Measurements from ENCODE around the gene UPK3BL1.
"Not testable (repeated sequence)": the region's sequence is repeated elsewhere in the genome, so short reads cannot be mapped to it uniquely, and the experiment has no call there.

The UPK3BL1 gene, protein sequence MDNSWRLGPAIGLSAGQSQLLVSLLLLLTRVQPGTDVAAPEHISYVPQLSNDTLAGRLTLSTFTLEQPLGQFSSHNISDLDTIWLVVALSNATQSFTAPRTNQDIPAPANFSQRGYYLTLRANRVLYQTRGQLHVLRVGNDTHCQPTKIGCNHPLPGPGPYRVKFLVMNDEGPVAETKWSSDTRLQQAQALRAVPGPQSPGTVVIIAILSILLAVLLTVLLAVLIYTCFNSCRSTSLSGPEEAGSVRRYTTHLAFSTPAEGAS

DNA sequence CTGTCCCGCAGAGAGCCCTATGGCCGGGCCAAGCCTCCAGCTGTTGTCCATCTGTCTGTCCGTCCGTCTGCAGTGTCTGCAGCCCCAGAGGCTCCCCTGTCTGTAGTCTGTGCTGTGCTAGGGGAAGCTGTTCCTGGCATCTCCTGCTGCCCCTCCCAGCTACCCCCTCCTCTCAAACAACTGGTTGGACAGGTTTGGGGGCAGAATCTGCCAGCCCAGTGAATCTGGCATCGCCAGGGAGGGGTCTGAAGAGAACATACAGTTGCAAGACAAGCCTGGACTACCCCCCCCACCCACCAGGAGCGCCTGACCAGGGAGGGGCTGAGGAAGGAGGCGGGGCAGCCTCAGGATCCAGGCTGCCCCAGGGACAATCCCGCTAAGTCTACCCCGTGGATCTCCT, at the start of gene UPK3BL1:
TSS of gene UPK3BL1 (minus strand) at position 101 of the 400 bp plus-strand sequence. CDS start at position 51, 50 bp downstream.
- DNase-seq = not testable (repeated sequence)

DNA sequence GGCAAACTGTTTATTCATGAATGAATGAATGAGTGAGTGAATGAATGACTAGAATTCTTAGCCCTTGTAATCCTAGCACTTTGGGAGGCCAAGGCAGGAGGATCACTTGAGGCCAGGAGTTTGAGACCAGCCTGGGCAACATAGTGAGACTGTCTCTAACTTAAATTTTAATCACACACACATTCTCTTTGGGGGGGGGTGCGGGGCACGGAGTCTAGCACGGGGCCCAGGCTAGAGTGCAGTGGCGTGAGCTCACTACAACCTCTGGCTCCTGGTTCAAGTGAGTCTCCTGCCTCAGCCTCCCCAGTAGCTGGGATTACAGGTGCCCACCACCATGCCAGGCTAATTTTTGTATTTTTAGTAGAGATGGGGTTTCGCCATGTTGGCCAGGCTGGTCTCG, 48.0 kb upstream of the UPK3BL1 start:
- not testable (repeated sequence) for DNase-seq

DNA sequence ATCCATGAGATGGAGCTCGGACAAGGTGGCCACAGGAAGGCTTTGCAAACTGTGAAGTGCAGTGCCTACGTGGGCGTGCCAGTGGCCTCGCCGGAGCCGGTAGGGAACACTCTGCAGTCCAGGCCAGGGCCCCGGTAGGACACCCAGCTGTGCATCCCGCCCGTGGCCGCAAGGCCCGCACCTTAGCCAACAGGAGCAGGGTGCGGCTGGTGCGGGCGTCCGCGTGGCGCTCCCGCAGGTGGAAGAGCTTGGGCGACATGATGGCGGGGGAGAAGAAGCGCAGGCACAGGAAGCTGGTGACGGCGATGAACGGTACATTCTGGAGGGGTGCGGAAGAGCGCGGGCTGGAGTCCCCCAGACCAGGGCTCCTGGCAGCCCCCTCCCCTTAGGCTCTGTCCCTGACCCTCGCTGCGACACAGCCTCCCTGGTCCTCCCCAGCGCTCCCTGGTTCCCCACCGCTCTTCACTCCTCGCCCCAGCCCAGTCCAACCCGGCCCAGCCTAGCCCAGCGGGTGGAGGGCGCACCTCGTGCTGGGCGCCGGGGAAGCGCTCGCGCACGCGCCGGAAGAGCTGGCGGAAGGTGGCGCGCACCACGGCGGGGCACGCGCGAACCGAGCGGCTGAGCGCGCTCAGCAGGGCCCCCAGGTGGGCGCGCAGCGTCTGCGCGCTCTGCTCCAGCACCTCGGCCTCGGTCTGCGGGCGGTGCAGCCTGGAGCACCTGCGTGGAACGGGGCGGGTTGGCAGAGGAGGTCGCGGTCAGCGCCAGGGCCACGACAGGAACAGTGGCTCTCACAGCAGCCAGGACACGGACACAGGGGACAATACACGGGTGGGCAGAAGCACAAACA, 47.1 kb upstream of the UPK3BL1 start:
- DNase-seq = not testable (repeated sequence)

DNA sequence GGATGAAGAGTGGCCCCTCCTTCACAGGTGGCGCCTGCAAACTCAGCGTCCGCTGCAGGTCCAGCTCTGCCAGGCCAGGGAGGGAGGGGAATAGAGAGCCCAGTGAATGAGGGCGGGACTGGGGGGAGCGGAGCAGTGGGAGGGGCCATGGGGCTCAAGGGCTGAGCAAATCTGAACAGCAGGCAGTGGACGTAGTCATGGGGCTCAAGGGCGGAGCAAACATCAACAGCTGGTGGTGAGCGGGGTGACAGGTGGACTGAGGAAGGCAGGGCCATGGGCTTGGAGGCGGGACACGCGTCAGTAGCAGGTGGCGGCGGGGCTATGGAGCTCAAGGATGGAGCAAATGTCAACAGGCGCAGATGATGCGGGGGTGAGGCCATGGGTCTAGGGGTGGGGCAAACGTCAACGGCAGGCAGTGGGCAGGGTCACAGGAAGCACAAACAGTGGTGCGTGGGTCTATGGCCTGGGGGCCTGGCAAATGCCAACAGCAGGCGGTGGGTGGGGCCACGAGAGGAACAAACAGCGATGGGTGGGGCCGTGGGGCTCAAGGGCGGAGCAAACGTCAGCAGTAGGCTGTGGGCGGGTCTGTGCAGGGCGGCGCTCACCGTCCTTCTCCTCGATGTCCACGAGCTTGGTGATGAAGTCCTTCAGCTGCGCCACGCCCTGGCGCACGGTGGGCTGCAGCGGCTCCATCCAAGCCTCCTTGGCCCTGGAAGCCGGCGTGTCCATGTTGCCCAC, 45.9 kb upstream of the UPK3BL1 start:
- not testable (repeated sequence) for DNase-seq

DNA sequence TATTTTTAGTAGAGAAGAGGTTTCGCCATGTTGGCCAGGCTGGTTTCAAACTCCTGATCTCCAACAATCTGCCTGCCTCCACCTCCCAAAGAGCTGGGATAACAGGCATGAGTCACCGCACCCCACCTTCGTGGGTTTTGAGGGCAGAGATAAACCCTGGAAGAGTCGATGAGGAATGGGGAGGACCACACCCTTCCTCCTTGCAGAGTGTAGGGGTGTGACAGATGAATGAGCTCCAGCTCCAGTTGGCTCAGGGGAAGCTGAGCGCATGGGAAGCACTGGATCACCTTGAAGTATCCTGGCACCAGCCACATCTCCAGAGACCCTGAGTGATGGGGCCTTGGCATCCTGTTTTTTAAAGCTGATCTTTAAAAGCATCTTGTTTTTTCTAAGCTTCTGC, 40.0 kb upstream of the UPK3BL1 start:
- not testable (repeated sequence) for DNase-seq

DNA sequence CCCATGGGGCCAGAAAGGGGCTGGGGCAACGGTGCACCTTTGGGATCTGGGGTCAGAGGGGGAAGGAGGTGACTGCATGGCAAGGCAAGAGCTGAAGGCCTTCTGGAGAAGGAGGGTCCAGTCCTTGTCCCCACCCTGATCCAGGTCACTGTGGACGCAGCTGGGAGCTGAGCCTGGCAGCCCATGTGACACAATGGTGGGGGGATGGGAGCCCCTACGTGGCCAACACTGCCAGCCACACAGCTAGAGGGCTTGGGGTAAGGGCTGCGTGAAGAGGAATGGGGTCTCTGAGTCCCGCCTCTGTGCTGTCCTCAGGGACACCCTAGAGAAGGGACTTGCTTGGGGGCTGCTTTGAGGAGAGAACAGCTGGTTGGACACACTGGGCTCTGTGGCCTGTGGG, 38.2 kb upstream of the UPK3BL1 start:
- not testable (repeated sequence) for DNase-seq

DNA sequence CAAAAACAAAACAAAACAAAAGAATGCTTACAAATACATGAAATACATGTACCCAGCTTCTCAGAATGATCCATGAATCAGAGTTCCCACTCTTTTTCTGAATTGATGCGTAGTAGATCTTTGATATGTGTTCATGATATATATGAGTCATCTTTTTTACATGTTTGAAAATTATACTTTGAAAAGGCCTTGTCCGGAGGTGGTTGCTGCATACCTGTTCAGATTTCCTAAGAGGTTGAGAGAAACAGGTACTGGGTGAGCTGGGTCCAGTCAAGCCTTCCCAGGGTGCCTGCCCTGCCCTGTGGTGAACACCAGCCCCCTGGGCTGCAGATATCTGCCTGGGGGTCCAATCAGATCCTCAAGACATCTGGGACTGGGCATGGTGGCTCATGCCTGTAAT, 33.0 kb upstream of the UPK3BL1 start:
- DNase-seq = not testable (repeated sequence)

DNA sequence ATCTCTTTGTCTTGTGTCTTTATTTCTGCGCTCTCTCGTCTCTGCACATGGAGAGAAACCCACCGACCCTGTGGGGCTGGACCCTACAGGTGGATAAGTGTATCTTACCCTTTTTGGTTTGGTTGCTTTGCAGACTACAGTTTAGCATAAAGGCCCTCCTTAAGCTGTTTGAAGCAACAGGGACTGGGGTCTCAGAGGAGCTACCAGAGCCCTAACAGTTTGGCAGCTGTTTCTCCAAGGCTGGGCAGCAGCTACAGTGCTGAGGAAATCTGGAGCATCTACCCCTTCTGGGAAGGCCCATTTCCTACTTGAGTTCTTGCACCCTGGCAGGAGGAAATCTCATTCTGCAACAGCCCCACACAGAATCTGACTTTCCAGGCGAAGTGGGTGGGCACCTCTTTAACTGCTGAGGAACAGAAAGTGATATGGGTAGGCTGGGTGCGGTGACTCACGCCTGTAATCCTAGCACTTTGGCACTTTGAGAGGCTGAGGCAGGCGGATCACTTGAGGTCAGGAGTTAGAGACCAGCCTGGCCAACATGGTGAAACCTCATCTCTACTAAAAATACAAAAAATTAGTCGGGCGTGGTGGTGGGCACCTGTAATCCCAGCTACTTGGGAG, 31.0 kb upstream of the UPK3BL1 start:
- DNase-seq = not testable (repeated sequence)

DNA sequence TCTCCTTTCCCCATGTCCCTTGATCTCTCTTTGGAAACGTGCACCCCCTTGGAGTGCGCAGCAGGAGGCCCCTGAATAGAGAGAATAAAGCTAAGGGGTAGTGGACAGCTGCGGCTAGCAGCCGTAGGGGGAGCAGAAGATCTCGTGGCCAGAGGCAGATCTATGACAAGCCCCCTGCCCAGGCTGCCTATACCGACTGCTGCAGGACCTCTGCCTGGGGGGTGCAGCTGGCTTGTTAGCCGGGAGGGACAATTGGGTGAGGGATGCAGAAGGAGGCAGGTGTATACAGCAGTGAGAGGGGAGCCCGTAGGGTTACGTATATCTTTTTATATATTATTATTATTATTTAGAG, 29.3 kb upstream of the UPK3BL1 start:
- DNase-seq = not testable (repeated sequence)

DNA sequence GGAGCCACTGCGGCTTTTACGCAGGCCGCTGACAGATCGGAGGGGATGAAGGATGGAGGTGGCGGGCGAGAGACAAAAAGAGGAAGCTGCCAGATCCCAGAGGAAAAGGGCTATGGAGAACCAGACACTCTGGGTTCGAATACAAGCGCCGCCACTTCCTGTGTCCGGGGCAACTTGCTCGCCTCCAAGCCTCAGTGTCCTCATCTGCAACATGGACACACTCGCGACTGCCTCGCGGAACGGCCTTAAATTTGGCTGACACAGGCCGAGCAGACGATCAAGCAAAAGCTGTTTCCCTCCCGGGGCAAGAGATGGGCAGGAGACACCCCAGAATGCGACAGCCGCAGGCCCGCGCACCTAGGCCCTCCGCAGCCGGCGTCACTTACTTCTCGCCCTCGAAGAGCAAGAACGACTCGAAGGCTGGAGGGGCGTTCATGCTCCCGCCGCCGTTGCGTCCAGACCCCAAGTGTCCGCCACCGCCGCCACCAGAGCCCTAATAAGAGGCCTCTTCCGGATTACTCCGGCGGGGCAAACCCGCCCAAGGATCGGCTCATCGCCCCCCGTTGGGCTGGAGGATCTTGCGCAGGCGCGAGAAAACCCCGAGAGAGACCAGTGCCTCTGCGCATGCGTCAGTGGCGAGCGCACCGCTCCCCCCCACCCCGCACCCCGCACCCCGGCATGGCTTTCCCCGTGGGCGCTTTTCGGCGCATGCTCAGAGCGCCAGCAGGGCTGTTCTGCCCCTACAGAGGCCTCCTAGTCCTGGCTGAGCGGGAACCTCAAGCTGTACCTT, 28.8 kb upstream of the UPK3BL1 start, which contains the start of gene POLR2J2:
TSS of gene POLR2J2 (minus strand) at position 498 of the 790 bp plus-strand sequence. CDS start at position 436, 62 bp downstream.
- DNase-seq = not testable (repeated sequence)

DNA sequence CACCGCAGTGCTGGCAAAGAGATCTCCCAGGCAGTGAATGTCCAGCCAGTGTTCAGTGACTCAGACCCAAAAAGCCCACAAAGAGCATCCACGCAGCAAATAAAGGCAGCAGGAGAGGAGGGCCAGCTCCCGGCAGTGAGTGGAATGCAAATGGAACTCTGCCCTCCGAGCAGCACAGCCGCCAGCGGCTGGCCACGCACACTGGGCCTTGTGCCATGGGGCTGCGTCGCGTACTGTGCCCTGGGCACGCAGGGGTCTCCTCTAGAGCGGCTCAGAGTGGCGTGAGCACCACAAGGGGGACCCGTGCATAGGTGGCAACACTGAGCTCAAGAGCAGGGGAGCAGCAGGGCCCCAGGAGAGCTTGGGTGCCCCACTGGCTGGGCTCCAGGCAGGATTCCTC, 24.9 kb upstream of the UPK3BL1 start:
- not testable (repeated sequence) for DNase-seq

DNA sequence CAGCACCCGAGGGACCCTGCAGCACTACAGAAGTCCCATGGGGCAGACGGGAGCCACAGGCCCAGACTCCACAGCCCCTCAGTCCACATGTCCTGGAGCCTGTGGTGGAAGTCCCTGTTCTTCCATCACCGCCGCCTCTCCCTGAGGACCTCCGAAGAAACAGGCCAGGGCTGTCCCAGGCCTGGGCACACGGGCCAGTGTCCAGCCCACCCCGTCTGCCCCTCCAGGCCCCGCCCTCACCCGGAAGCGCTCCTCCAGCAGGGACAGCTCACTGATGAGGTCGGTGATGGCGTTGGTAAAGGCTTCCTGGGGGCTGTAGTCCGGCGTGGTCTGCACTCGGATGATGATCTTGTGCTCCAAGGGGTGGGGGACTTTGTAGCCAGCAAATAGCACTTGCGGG, 24.3 kb upstream of the UPK3BL1 start:
- DNase-seq = not testable (repeated sequence)

DNA sequence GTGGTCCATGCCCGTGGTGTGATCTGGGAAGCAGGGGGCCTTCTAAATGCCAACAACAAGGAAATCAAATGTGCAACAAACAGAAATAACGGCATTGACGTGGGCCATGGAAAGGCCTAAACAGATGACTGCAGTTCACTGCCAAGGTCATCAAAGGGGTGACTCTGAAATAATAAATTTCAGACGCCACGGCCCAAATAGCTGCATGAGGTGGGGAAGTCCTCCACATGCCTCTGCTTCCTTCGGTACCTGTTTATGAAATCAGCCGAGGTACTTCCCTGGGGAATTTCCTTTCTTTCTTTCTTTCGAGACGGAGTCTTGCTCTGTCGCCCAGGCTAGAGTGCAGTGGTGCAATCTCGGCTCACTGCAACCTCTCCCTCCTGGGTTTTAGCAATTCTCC, 22.2 kb upstream of the UPK3BL1 start:
- DNase-seq = not testable (repeated sequence)

DNA sequence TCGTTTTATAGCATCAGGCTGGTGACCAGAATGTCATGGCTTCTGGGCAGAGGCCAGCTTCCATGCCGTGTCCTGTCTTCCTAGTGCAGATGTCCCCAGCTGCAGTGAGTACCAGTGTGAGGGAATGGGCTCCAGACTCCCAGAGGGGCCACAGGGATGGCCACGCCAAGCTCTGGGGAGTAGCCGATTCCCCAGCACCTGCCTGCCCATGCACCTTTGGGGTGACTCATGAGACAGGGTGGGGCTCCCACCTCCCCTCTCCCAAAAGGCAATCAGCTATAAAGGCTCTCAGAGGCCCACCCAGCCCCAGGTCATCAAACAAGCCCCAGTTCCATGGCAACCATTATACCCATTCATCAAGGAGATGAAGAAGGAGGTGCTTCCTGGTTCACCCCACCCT, 7.3 kb upstream of the UPK3BL1 start, which contains the start of gene SPDYE2B:
TSS of gene SPDYE2B (plus strand) at position 396 of the 400 bp plus-strand sequence. CDS start 2,030 bp downstream, outside the sequence.
- DNase-seq = not testable (repeated sequence)

DNA sequence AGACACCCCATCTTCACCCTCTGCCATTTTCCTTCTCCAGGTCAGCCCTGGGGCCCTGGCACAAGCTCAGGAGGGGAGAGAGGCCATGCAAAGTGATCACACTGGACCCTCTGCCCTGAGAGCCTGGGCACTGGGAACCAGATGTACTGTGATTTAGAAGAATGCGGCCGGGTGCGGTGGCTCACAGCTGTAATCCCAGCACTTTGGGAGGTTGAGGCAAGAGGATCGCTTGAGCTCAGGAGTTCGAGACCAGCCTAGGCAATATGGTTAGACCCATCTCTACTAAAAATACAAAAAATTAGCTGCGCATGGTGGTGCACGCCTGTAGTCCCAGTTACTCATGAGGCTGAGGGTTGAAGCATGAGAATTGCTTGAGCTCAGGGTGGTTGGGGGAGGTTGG, 5.2 kb upstream of the UPK3BL1 start:
- not testable (repeated sequence) for DNase-seq

DNA sequence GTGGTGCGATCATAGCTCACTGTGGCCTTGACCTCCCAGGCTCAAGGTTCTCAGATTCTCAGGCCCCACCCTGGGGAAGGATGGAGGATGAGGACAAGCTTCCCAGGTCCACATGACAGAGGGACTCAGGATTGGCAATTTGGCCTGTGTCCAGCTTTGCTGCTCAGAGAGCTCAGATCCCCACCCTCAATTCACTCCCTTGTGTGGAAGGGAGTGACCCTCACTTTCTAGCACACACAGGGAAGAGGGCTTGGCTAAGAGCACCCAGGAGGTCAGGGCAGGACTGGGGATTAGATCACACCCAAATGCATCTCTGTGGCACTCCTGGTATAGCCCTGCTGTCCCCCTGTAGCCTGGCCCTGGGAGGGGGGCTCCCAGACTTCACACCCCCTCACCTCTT, 813 bp upstream of the UPK3BL1 start:
- DNase-seq = not testable (repeated sequence)

DNA sequence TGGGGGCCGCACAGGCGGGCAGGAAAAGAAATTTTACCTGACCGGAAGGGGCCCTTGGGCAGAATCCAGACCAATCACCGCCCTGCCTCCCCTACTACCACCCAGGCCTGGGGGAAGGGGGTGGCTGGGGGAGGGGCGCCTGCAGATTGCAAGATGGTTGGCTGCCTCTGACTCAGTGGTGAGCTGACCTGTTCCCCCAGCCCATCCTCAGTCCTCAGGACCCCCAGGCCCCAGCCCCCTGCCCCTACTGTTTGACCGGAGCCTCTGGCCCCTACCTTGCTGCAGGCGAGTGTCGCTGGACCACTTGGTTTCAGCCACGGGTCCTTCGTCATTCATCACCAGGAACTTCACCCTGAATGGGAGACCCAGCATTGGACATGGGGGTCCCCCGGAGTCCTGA, 3.7 kb downstream of the UPK3BL1 start:
- DNase-seq = not testable (repeated sequence)

DNA sequence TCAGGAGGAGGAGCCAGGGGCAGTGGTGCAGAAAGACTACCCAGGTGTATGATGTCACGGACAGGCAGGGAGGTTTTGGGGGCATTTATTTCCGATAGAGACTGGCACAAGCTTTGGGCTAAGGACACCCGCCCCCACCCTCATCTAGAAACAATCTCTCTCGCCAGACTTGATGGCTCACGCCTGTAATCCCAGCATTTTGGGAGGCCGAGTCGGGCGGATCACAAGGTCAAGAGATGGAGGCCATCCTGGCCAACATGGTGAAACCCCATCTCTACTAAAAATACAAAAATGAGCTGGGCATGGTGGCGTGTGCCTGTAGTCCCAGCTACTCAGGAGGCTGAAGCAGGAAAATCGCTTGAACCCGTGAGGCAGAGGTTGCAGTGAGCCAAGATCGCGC, 5.6 kb downstream of the UPK3BL1 start:
- not testable (repeated sequence) for DNase-seq

DNA sequence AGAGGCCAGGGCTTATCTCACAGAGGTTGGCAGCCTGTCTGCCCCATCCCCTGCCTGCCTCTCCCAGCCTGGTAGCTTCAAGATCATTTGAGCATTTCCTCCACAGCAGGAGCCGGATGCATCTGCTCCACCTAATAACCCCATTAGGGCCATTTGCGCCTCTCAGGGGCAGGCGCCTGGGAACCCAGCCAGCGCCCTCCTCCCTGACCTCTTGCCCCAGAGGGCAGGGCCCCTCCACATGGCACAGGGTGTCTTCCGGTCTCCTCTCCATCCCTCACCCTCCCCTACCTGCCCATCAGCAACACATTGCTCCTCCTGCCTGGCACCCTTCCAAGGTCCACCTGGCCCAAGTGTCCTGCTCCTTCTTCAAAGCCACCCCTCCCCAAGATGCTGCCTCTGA, 7.2 kb downstream of the UPK3BL1 start:
- DNase-seq = not testable (repeated sequence)

DNA sequence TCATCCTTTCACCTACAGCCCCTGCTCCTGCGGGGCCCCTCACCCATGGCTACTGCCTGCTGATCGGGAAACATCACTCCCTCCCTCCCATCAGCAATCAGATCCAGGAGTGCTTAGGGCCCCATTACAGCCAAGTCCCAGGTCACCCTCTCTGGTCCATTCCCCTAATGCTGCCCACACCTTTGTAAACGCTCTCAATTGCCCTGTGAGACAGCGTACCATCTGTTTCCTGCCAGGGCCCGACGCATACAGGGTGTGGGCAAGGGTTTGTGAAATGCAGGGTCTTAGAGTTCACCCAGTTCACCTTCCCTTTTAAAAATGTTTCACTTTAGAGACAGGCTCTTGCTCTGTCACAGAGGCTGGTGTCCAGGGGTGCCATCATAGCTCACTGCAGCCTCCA, 8.3 kb downstream of the UPK3BL1 start:
- not testable (repeated sequence) for DNase-seq

DNA sequence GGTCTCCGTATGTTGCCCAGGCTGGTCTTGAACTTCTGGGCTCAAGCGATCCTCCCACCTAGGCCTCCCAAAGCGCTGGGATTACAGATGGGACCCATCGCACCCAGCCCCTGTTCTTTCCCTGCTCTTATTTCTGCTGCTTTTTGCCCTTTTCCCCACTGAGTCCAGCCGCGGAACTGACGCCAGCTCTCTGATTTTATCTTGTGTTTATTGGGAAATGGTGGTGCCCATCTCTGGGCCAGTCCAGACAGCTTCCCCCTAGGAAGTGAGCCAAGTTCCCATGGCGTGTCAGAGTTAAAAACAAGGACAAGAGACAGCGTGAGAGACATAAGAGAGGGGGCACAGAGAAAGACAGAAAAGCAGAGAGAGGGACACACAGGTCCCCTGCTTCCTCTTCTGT, 12.0 kb downstream of the UPK3BL1 start:
- not testable (repeated sequence) for DNase-seq
